ENCODE data around the gene STOX1. TPM values are rescaled to one million over a fixed set of nuclear protein-coding genes. Genes with fewer than 3 reads are reported as not detected.

Gene STOX1
- total and polyA plus RNA-seq, 2 of the 13 experiments (the other 11 are each of a cell fraction or from before 2014, with no cell fraction given) = 2.5 to 6.0 TPM

DNA sequence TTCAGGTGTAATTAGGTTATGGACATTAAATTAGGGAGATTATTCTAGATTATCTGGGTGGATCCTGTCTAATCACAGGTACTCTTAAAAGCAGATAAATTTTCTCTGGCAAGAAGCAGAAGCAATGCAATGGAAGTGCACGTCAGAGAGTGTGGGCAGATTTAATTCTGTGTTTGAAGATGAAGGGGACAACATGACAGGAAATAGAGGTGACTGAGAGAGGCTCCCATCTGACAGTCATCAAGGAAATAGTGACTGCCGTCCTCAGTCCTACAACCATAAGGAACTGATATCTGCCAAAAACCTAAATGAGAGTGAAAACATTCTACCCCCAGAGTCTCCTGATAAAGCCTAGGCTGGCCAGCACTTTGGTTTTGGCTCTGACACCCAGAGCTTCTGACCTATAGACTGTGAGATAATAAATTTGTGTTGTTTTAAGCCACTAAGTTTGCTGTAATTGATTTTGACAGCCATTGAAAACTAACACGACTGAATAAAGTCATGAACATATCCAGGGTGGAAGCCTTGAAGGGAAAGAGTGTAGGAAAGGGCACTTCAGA lies 43.3 kb downstream of the STOX1 start:
- peaks cover 8% of the 10 kb centered on the region; the same call in 1 of the 2 replicates for H3K9me3 ChIP-seq (ENCODE audit: low read length)
- TF ChIP-seq KDM6A (CRISPR knock-in tag; IDR thresholded peaks at IDR 0.05; ENCODE audit: low read depth) = no peak
- no peak for TF ChIP-seq ADNP (CRISPR knock-in tag; IDR thresholded peaks at IDR 0.05)
- TF ChIP-seq GPN1 (CRISPR knock-in tag; IDR thresholded peaks at IDR 0.05; ENCODE audit: borderline replicate concordance) = no peak
- 0 out of 2 replicates have a peak, but pooled peaks have one; percentile 11 for TF ChIP-seq ZMYM4 (CRISPR knock-in tag; IDR thresholded peaks at IDR 0.05)
- TF ChIP-seq, protein P1, sequence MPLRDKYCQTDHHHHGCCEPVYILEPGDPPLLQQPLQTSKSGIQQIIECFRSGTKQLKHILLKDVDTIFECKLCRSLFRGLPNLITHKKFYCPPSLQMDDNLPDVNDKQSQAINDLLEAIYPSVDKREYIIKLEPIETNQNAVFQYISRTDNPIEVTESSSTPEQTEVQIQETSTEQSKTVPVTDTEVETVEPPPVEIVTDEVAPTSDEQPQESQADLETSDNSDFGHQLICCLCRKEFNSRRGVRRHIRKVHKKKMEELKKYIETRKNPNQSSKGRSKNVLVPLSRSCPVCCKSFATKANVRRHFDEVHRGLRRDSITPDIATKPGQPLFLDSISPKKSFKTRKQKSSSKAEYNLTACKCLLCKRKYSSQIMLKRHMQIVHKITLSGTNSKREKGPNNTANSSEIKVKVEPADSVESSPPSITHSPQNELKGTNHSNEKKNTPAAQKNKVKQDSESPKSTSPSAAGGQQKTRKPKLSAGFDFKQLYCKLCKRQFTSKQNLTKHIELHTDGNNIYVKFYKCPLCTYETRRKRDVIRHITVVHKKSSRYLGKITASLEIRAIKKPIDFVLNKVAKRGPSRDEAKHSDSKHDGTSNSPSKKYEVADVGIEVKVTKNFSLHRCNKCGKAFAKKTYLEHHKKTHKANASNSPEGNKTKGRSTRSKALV (CRISPR knock-in tag; IDR thresholded peaks at IDR 0.05) = no peak
- TF ChIP-seq GLI4 (CRISPR knock-in tag; IDR thresholded peaks at IDR 0.05; ENCODE audit: borderline replicate concordance) = no peak
- TF ChIP-seq, protein P2, sequence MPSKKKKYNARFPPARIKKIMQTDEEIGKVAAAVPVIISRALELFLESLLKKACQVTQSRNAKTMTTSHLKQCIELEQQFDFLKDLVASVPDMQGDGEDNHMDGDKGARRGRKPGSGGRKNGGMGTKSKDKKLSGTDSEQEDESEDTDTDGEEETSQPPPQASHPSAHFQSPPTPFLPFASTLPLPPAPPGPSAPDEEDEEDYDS (CRISPR knock-in tag; IDR thresholded peaks at IDR 0.05) = no peak
- TF ChIP-seq, protein P3, sequence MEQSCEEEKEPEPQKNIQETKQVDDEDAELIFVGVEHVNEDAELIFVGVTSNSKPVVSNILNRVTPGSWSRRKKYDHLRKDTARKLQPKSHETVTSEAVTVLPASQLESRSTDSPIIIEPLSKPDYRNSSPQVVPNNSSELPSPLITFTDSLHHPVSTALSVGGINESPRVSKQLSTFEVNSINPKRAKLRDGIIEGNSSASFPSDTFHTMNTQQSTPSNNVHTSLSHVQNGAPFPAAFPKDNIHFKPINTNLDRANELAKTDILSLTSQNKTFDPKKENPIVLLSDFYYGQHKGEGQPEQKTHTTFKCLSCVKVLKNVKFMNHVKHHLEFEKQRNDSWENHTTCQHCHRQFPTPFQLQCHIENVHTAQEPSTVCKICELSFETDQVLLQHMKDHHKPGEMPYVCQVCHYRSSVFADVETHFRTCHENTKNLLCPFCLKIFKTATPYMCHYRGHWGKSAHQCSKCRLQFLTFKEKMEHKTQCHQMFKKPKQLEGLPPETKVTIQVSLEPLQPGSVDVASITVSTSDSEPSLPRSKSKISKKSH (CRISPR knock-in tag; IDR thresholded peaks at IDR 0.05; ENCODE audit: borderline replicate concordance) = no peak
- BruUV-seq (replicated peaks) = no TSS peak
- peak overlapping the region; percentile 54 for H3K4me2 ChIP-seq (ENCODE audit: low read depth, low read length)
- ATAC-seq (peak; percentile 64), DNase-seq (ENCODE audit: low spot score) (no peak), FAIRE-seq (no peak)
- 42% methylated on average over 3 of the region's 3 CpGs for WGBS (ENCODE audit: low lambda C conversion rate)
- intact Hi-C loops (cut with micrococcal nuclease; ENCODE audit: unreplicated experiment) (no loop called here), in situ Hi-C loops (cut with HindIII; ENCODE audit: extremely low pct_ligation_motif_present, low pct_unique_long_range_greater_than_20kb) (no loop called here)
- H3K4me1 ChIP-seq (ENCODE audit: insufficient read depth, low read length) = peaks cover 53% of the 10 kb centered on the region
- ChIA-PET POLR2A (interaction anchor here (0.9 to 2.2 kb wide), 6 partner anchors 21 to 149 kb away, joined by 3 to 26 read pairs (median 5); partner anchors contain the start of genes DDX50 and STOX1), CTCF (ENCODE audit: low intra/inter-chr PET ratio, low total read pairs) (no interaction called here)
- H3K36me3 ChIP-seq (replicated peaks in 1 of 2; ENCODE audit: control insufficient read depth in 1 of 2, insufficient read depth in 2 of 2, low read length in 2 of 2) = no peaks in the 10 kb centered on the region
- no peaks in the 10 kb centered on the region for H4K20me1 ChIP-seq (ENCODE audit: insufficient read depth, low read length)
- H3K4me3 ChIP-seq (replicated peaks in 1 of 3; ENCODE audit: insufficient read depth in 1 of 3, low read depth in 2 of 3, low read length in 3 of 3) = 0 out of 6 replicates have a peak overlapping the region, but pooled peaks of 1 of the 3 experiments have one; percentile 24
- peak overlapping the region; percentile 63 for H3K27ac ChIP-seq (ENCODE audit: extremely low read length, insufficient read depth, low read length)
- H3K9ac ChIP-seq (ENCODE audit: insufficient read depth, low read depth, low read length) = peak overlapping the region; percentile 13
- peak overlapping the region; percentile 33 for H2AFZ ChIP-seq (ENCODE audit: low read length)
- no peaks in the 10 kb centered on the region for H3K79me2 ChIP-seq (ENCODE audit: insufficient read depth, low read length)
- H3K27me3 ChIP-seq (ENCODE audit: control insufficient read depth in 1 of 2, insufficient read depth in 2 of 2, low read length in 2 of 2) = no peaks in the 10 kb centered on the region
